K562 (cell line): ENCODE data around the gene ZBTB32. TPM values are rescaled to one million over a fixed set of nuclear protein-coding genes. Genes with fewer than 3 reads are reported as not detected.

Source experiments
- ATAC-seq: fragments of 200-7000 bp; cut with Tn5 transposase; 3 replicates; pipeline ENCODE4 v1.9.1; 2020; ENCODE audit warnings: moderate library complexity
- BruUV-seq: library from RNA; stranded (reverse); fragments of 400-500 nt; replicated peaks from 2 replicates; lab custom pipeline; 2021; lab: Mats Ljungman, UMichigan
- CTCF ChIA-PET: fragments of 300-600 bp; formaldehyde crosslinking; extraction: SDS; loops from one replicate; lab custom pipeline; 2021; ENCODE audit warnings: low intra/inter-chr PET ratio; lab: Yijun Ruan, JAX
- POLR2A ChIA-PET: fragments of 300-600, 350-650 bp; sonication (Branson Sonifier 250); formaldehyde crosslinking; extraction: SDS; loops from one replicate; lab custom pipeline; 2021; ENCODE audit warnings: antibody characterized with exemption, inconsistent platforms; lab: Yijun Ruan, JAX
- DNase-seq, 4 experiments: peaks; one replicate each; pipeline versions ENCODE4 v3.0.0 to v3.0.0-alpha.2; 2011 to 2018; ENCODE audit warnings: low spot score in 3 of 4, mixed read lengths in 3 of 4; ENCODE audit errors: extremely low read depth in 1 of 4
- FAIRE-seq: peaks from 2 replicates; lab custom pipeline; 2011; peaks lifted over from hg19 to GRCh38; lab: Jason Lieb, UNC
- H2AFZ ChIP-seq: 2 replicates; pipeline ENCODE4 v1.6.0; 2011; ENCODE audit warnings: low read depth, low read length, control low read depth, inconsistent platforms
- H3K27ac ChIP-seq: fragments of 200-600 bp; 3 replicates; pipeline ENCODE4 v1.8.0; 2011; ENCODE audit warnings: low read depth, mild to moderate bottlenecking, control low read depth, inconsistent platforms, low read length, moderate library complexity, mixed read lengths; ENCODE audit errors: extremely low read depth
- H3K27me3 ChIP-seq, 2 experiments: fragments of 300-600 bp in 1 of 2; 2 replicates in 1 of 2; 3 replicates in 1 of 2; pipeline versions ENCODE4 v1.6.0 to v1.8.0; 2011; ENCODE audit warnings: inconsistent platforms in 2 of 2, low read length in 2 of 2, mild to moderate bottlenecking in 1 of 2, mixed read lengths in 1 of 2, moderate library complexity in 1 of 2; ENCODE audit not compliant: control insufficient read depth in 2 of 2, insufficient read depth in 2 of 2
- H3K36me3 ChIP-seq: fragments of 300-600 bp; 3 replicates; pipeline ENCODE4 v1.8.0; 2011; ENCODE audit warnings: mild to moderate bottlenecking, low read length, inconsistent platforms; ENCODE audit not compliant: control insufficient read depth, insufficient read depth
- H3K4me1 ChIP-seq, 2 experiments: fragments of 200-600 bp in 1 of 2; replicated peaks in 1 of 2; 2 replicates in 1 of 2; 3 replicates in 1 of 2; pipeline versions ENCODE4 v1.5.1 to v1.8.0; 2011; ENCODE audit warnings: inconsistent platforms in 2 of 2, low read length in 2 of 2, mild to moderate bottlenecking in 1 of 2, mixed read lengths in 1 of 2, moderate library complexity in 1 of 2; ENCODE audit not compliant: control insufficient read depth in 2 of 2, insufficient read depth in 2 of 2
- H3K4me2 ChIP-seq: 2 replicates; pipeline ENCODE4 v1.6.1; 2011; ENCODE audit warnings: low read length, control low read depth, inconsistent platforms, mixed read lengths; ENCODE audit not compliant: insufficient read depth
- H3K4me3 ChIP-seq: fragments of 200-600 bp; sonication (generic), shearing (Covaris generic); 2 replicates; pipeline ENCODE4 v1.5.1; 2016; ENCODE audit warnings: control low read depth, inconsistent platforms
- H3K79me2 ChIP-seq: fragments of 200-600 bp; 3 replicates; pipeline ENCODE4 v1.8.0; 2011; ENCODE audit warnings: low read length, inconsistent platforms; ENCODE audit not compliant: control insufficient read depth, insufficient read depth
- H3K9ac ChIP-seq, 2 experiments: 2 replicates each; pipeline versions ENCODE4 v1.6.0 to v1.6.1; 2011; ENCODE audit warnings: low read depth in 2 of 2, low read length in 2 of 2, control low read depth in 1 of 2, inconsistent platforms in 1 of 2, mild to moderate bottlenecking in 1 of 2, mixed read lengths in 1 of 2; ENCODE audit not compliant: insufficient read depth in 1 of 2
- H3K9me1 ChIP-seq: one replicate; pipeline ENCODE4 v1.6.0; 2011; ENCODE audit warnings: inconsistent platforms, mild to moderate bottlenecking, low read length, moderate library complexity; ENCODE audit not compliant: control insufficient read depth, insufficient read depth
- H3K9me3 ChIP-seq: replicated peaks from 2 replicates; pipeline ENCODE4 v1.5.1; 2011; ENCODE audit warnings: low read depth, low read length, inconsistent platforms; ENCODE audit not compliant: control insufficient read depth, insufficient read depth
- H4K20me1 ChIP-seq: replicated peaks from 2 replicates; pipeline ENCODE4 v1.6.1; 2011; ENCODE audit warnings: low read length, inconsistent platforms, mixed read lengths; ENCODE audit not compliant: control insufficient read depth, insufficient read depth
- GABPA ChIP-seq: fragments of 200-800 bp; sonication (Bioruptor generic); conservative IDR thresholded peaks from 2 replicates; pipeline ENCODE4 v1.6.1; 2016; ENCODE audit warnings: low read depth, missing genetic modification characterization, missing compliant biosample characterization
- GTF2A2 ChIP-seq: IDR thresholded peaks from 2 replicates; pipeline ENCODE4 v1.6.1; 2016; ENCODE audit warnings: mild to moderate bottlenecking, missing genetic modification characterization, missing compliant biosample characterization
- HNRNPLL ChIP-seq: fragments of 200-400 bp; formaldehyde crosslinking; IDR thresholded peaks from 2 replicates; pipeline ENCODE4 v1.6.1; 2017; ENCODE audit warnings: low read length, low read depth, mild to moderate bottlenecking; ENCODE audit not compliant: poor library complexity, severe bottlenecking
- IRF2 ChIP-seq: sonication (generic); formaldehyde crosslinking; IDR thresholded peaks from 2 replicates; pipeline ENCODE4 v1.8.1; 2022; ENCODE audit warnings: mild to moderate bottlenecking, missing genetic modification reagents
- MCM5 ChIP-seq: fragments of 450-650 bp; IDR thresholded peaks from 2 replicates; pipeline ENCODE4 v1.6.1; 2016; ENCODE audit warnings: low read depth
- MTA1 ChIP-seq: fragments of 450-650 bp; IDR thresholded peaks from 2 replicates; pipeline ENCODE4 v1.6.1; 2017; ENCODE audit warnings: borderline replicate concordance
- POLR2B ChIP-seq: fragments of 450-650 bp; IDR thresholded peaks from 2 replicates; pipeline ENCODE4 v1.6.1; 2018; ENCODE audit warnings: low read depth; ENCODE audit not compliant: partially characterized antibody
- POLR2G ChIP-seq: fragments of 200-400 bp; formaldehyde crosslinking; IDR thresholded peaks from 2 replicates; pipeline ENCODE4 v1.6.1; 2017; ENCODE audit warnings: low read depth, mild to moderate bottlenecking, antibody characterized with exemption, low read length, moderate library complexity
- POLR3G ChIP-seq: IDR thresholded peaks from 2 replicates; pipeline ENCODE4 v1.6.1; 2011; ENCODE audit not compliant: insufficient read length, insufficient replicate concordance; ENCODE audit errors: extremely low read depth
- RBFOX2 ChIP-seq: fragments of 200-400 bp; formaldehyde crosslinking; IDR thresholded peaks from 2 replicates; pipeline ENCODE4 v1.6.1; 2017; ENCODE audit warnings: low read depth, mild to moderate bottlenecking, low read length, moderate library complexity
- RUNX1 ChIP-seq: sonication (generic); IDR thresholded peaks from 2 replicates; pipeline ENCODE4 v1.6.1; 2016; ENCODE audit warnings: antibody characterized with exemption, low read depth
- SIRT6 ChIP-seq: IDR thresholded peaks from one replicate; pipeline ENCODE4 v1.6.1; 2012; ENCODE audit warnings: low read depth, mild to moderate bottlenecking, control low read depth, inconsistent platforms, low read length, moderate library complexity
- SMAD2 ChIP-seq: fragments of 150-350 bp; IDR thresholded peaks from 2 replicates; pipeline ENCODE4 v1.6.1; 2014; ENCODE audit warnings: low read depth, mild to moderate bottlenecking, low read length
- TBL1XR1 ChIP-seq, 2 experiments: IDR thresholded peaks; 2 replicates each; pipeline ENCODE4 v1.6.1; 2012; ENCODE audit warnings: improper control_type of control experiment in 2 of 2, low read length in 2 of 2, mild to moderate bottlenecking in 1 of 2
- ZNF224 ChIP-seq: sonication (generic); formaldehyde crosslinking; IDR thresholded peaks from 2 replicates; pipeline ENCODE4 v1.8.0; 2022; ENCODE audit warnings: mild to moderate bottlenecking, missing genetic modification reagents
- WGBS: fragments of 100-300 bp; shearing (Covaris generic); methylation state at CpG from one replicate; pipeline ENCODE4 v1.1.6; 2016; ENCODE audit warnings: low coverage, mixed read lengths; ENCODE audit not compliant: insufficient coverage; ENCODE audit errors: missing lambda C conversion rate; 5-methylcytosine and 5-hydroxymethylcytosine counted together
- in situ Hi-C: fragments of 300-500 bp; cut with MboI; formaldehyde crosslinking; loops from 4 replicates; pipeline ENCODE4 v1.15.0; 2018; ENCODE audit warnings: inconsistent platforms, mixed read lengths
- intact Hi-C: fragments of 100-400 bp; cut with micrococcal nuclease; formaldehyde crosslinking; loops from 2 replicates; pipeline ENCODE4 v1.14.2; 2022
- polyA plus RNA-seq, 8 experiments: library from polyadenylated mRNA; depleted of rRNA in 4 of 8; stranded (reverse) in 5 of 8; unstranded in 3 of 8; fragments of >200 nt; fragmentation: Nextera tagmentation in 2 of 8; fragmentation: Illumina TruSeq in 1 of 8; extraction: Ambion mirVana in 2 of 8; extraction: Trizol in 1 of 8; gene quantifications; 2 replicates each; pipeline versions ENCODE4 v1.2.1 to v1.2.3, GENCODE V29; 2011 to 2014; ENCODE audit warnings: inconsistent platforms in 1 of 8, missing spikeins in 1 of 8
- total RNA-seq, 7 experiments: library from RNA; depleted of rRNA in 6 of 7; stranded (reverse); fragments of >200 nt in 6 of 7; fragmentation: Illumina TruSeq in 2 of 7; extraction: Trizol in 2 of 7; gene quantifications; 2 replicates each; pipeline versions ENCODE4 v1.2.1 to v1.2.3, GENCODE V29; 2011 to 2021; ENCODE audit warnings: low replicate concordance in 1 of 7
- TF ChIP-seq, protein P1 (sequence below): sonication (generic); formaldehyde crosslinking; IDR thresholded peaks from 2 replicates; pipeline ENCODE4 v1.8.1; 2023; ENCODE audit warnings: mild to moderate bottlenecking, missing genetic modification reagents
- TF ChIP-seq, protein P2 (sequence below): sonication (generic); formaldehyde crosslinking; IDR thresholded peaks from 2 replicates; pipeline ENCODE4 v1.8.0; 2022; ENCODE audit warnings: mild to moderate bottlenecking, missing genetic modification reagents
- TF ChIP-seq, protein P3 (sequence below): fragments of 450-650 bp; IDR thresholded peaks from 2 replicates; pipeline ENCODE4 v1.6.1; 2016

Gene ZBTB32
- total and polyA plus RNA-seq, 9 of the 15 experiments (the other 6 are each of a cell fraction or from before 2014, with no cell fraction given), result 0.20 TPM; not detected in 8

DNA sequence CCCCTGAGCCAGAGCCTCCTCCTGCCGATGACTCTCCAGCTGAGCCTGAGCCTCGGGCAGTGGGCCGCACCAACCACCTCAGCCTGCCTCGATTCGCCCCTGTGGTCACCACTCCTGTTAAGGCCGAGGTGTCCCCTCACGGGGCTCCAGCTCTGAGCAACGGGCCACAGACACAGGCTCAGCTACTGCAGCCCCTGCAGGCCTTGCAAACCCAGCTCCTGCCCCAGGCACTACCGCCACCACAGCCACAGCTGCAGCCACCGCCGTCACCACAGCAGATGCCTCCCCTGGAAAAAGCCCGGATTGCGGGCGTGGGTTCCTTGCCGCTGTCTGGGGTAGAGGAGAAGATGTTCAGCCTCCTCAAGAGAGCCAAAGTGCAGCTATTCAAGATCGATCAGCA is 17.0 kb downstream of the ZBTB32 start:
- H3K27me3 ChIP-seq, result no peaks in the 10 kb centered on the region

More for the DNA sequence above, 17.0 kb downstream of the ZBTB32 start:
- POLR2A ChIA-PET, result interaction anchor here (1.5 kb wide), 1 partner anchor 19 kb away, joined by 5 read pairs; no protein-coding TSS in a partner anchor
- H3K9me3 ChIP-seq, result no peaks in the 10 kb centered on the region
- no peaks in the 10 kb centered on the region for H3K9me1 ChIP-seq
- H3K9ac ChIP-seq, result peak overlapping the region in 1 of 2 experiments; percentile 78; a peak in 2 of 4 replicates
- no peak overlapping the region for H3K4me2 ChIP-seq
- H3K79me2 ChIP-seq, result peaks cover 33% of the 10 kb centered on the region
- no peak overlapping the region for H2AFZ ChIP-seq
- in situ Hi-C loops, result no loop called here
- BruUV-seq, result no TSS peak
- FAIRE-seq (no peak), DNase-seq (no peak), ATAC-seq (no peak)
- CTCF ChIA-PET, result no interaction called here
- intact Hi-C loops, result no loop called here
- no peak overlapping the region for H3K27ac ChIP-seq
- H3K4me3 ChIP-seq, result no peak overlapping the region
- peaks cover 68% of the 10 kb centered on the region; the same call in 2 of the 3 replicates for H3K36me3 ChIP-seq
- TF ChIP-seq RBFOX2 (peak; percentile 56), MCM5 (no peak), GTF2A2 (tag) (no peak), SIRT6 (no peak), MTA1 (no peak), GABPA (no peak), POLR2G (peak; percentile 64), SMAD2 (no peak), HNRNPLL (no peak), ZNF224 (no peak), POLR2B (peak; percentile 11), POLR3G (no peak), IRF2 (CRISPR knock-in tag) (no peak), RUNX1 (no peak), TBL1XR1 (IDR thresholded peaks at IDR 0.05; ENCODE audit: low read length in 2 of 2) (no peak)
- TF ChIP-seq, protein P1, sequence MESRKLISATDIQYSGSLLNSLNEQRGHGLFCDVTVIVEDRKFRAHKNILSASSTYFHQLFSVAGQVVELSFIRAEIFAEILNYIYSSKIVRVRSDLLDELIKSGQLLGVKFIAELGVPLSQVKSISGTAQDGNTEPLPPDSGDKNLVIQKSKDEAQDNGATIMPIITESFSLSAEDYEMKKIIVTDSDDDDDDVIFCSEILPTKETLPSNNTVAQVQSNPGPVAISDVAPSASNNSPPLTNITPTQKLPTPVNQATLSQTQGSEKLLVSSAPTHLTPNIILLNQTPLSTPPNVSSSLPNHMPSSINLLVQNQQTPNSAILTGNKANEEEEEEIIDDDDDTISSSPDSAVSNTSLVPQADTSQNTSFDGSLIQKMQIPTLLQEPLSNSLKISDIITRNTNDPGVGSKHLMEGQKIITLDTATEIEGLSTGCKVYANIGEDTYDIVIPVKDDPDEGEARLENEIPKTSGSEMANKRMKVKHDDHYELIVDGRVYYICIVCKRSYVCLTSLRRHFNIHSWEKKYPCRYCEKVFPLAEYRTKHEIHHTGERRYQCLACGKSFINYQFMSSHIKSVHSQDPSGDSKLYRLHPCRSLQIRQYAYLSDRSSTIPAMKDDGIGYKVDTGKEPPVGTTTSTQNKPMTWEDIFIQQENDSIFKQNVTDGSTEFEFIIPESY (CRISPR knock-in tag), result peak; percentile 54; the same call in 1 of the 2 replicates
- TF ChIP-seq, protein P2, sequence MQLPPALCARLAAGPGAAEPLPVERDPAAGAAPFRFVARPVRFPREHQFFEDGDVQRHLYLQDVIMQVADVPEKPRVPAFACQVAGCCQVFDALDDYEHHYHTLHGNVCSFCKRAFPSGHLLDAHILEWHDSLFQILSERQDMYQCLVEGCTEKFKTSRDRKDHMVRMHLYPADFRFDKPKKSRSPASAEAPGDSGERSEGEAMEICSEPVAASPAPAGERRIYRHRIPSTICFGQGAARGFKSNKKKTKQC (CRISPR knock-in tag), result no peak
- TF ChIP-seq, protein P3, sequence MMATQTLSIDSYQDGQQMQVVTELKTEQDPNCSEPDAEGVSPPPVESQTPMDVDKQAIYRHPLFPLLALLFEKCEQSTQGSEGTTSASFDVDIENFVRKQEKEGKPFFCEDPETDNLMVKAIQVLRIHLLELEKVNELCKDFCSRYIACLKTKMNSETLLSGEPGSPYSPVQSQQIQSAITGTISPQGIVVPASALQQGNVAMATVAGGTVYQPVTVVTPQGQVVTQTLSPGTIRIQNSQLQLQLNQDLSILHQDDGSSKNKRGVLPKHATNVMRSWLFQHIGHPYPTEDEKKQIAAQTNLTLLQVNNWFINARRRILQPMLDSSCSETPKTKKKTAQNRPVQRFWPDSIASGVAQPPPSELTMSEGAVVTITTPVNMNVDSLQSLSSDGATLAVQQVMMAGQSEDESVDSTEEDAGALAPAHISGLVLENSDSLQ, result no peak
- WGBS, result 95% methylated on average over 14 of the region's 16 CpGs
- H3K4me1 ChIP-seq, result peaks cover 8 to 45% of the 10 kb centered on the region in 2 experiments
- 0 out of 2 replicates have a peak, but pooled peaks cover 11% of the 10 kb centered on the region for H4K20me1 ChIP-seq
